Effector CD4-positive, alpha-beta T cell (primary cell): ENCODE measurements around the gene WDR86.

Experiments used
- DNase-seq: peaks from one replicate; pipeline ENCODE4 v3.0.0-alpha.2; 2020

The WDR86 gene

GRCh38 chr7:151426904-151427704 is 17.3 kb upstream of the WDR86 start:
- no peak for DNase-seq

- DNase-seq, result no peak
Observed at GRCh38 chr7:151426441-151426903, 16.6 kb upstream of the WDR86 start.

DNA sequence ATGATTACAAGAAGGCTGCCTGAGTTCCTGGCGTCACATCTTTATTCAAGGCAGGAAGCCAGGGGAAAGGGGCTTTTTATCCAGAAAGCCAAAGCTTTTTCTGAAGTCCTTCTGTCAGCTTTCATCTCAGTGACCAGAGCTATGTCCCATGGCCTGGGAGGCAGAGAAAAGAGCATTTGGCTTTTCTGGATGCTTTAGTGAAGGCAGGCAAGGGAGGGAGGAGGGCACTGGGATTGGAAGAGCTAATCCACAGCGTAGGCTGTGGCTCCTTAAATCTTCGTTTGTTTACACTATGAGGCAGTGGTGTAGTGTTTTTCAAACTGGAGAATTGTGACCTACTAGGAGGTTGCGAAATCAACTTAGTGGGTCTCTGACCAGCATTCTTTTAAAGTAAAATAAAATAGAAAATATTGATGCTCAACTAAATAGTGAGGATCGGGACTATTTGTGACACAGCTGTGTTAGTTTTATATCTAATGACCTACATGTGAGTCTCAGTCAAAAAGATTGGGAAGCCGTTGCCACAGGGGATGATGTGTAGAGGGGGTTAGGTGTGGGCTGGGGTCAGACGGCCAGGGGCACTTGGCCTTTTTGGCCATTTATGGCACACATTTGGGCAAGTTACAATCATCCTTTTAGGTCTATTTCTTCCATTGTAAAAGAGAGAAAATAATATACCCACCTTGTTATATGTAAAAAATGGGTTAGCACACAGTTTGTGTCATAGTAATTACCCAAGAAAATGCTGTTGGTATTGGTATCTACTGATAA is 16.0 kb upstream of the WDR86 start:
- no peak for DNase-seq

GRCh38 chr7:151424799-151425198 is 15.0 kb upstream of the WDR86 start:
- no peak for DNase-seq

GRCh38 chr7:151423936-151424335 is 14.1 kb upstream of the WDR86 start:
- no peak for DNase-seq

DNA sequence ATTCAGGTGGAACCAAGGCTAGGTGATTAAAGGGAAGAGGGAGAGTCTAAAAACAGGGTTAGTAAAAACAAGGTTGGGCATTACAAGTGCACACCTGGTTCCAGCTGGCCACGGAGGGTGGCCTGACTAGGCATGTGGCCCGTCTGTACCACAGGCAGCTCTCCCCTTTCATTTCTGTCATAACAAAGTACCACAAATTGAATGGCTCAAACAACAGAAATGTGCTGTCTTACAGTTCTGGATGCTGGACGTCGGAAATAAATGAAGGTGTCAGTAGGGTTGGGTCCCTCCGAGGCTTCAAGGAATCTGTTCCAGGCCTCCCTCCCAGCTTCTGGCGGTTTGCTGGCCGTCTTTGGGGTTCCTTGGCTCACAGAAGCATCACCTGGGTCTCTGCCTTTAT is 13.4 kb upstream of the WDR86 start:
- no peak for DNase-seq

DNA sequence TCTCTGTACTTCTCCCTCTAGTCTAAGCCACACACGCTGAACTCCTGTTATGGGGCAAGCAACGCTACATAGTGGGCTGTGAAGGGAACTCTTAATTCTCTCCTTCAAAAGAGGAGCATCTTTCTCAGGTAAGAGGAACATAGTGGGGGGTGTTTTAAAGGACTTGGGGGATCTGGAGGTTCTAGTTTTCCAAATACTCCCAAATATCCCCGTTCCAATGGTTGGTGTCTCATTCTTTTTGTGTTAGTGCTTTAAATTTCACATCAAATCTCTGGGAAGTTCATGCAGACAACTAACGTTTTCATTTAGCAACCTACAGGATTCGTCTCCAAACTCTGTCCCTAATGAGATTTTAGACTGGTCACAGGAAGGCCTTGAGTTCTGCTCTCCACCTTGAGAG is 12.4 kb upstream of the WDR86 start:
- no peak for DNase-seq

- no peak for DNase-seq
Observed at GRCh38 chr7:151420144-151420543, 10.3 kb upstream of the WDR86 start.

DNA sequence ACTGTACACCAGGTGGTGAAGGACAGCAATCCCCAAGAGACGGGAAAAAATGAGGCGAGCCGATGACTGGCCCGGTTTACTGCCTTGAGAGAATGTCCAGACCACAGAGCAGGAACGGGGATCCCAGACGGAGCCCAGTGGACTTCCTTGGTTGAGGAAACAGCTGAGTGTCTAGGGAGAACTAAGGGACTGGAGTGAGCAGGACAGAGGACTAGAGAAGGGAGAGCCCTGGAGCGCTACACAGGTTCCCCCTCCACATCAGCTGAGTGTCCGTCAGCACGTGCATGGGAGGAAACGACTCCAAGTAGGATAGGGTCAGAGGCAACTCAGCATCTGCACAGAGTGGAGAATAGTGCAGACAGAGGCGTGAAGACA is 7.1 kb upstream of the WDR86 start:
- no peak for DNase-seq

GRCh38 chr7:151416112-151416940 is 6.5 kb upstream of the WDR86 start:
- no peak for DNase-seq

GRCh38 chr7:151415375-151416105 is 5.7 kb upstream of the WDR86 start:
- DNase-seq, result no peak

GRCh38 chr7:151413241-151413640 is 3.4 kb upstream of the WDR86 start:
- DNase-seq, result no peak

DNA sequence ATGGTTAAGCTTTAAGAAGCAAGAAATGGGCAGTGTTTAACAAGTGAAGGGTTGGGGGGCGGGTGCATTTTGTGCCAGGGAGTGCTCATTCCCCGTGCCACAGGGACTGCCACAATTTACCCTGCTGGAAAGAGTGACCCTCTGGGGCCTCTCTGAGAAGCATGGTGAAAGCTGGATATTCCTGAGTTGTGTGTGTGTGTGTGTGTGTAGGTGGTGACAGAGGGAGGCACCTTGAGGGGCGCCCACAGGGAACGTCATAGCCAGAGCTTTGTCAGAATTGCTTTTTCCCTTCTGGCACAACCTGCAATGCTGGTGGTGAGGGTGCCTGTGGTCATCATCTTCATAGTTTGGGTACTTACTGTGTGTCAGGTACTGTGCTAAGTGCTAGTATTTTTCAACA is 2.5 kb upstream of the WDR86 start:
- DNase-seq, result no peak

GRCh38 chr7:151411551-151411950 is 1.7 kb upstream of the WDR86 start:
- no peak for DNase-seq

- no peak for DNase-seq
Observed at GRCh38 chr7:151410405-151411390, 860 bp upstream of the WDR86 start.

GRCh38 chr7:151408839-151409666 is 785 bp downstream of the WDR86 start:
- DNase-seq, result peak; percentile 68

DNA sequence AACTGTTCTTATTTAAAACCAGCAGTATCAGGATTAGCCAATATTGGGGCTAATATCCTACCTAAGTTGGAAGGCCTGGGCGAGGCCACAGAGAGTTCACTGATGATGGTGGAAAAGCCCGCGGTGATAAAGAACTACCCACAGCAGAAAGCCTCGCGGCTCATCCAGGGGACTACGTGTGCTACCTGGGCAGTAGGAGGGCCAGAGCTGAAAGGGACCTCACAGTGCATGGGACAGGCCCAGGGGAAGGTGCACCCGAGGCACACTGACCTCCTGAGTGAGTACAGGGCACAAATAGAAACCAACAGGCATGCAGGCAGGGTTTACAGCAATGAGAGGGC is 1.4 kb downstream of the WDR86 start:
- DNase-seq, result no peak

DNA sequence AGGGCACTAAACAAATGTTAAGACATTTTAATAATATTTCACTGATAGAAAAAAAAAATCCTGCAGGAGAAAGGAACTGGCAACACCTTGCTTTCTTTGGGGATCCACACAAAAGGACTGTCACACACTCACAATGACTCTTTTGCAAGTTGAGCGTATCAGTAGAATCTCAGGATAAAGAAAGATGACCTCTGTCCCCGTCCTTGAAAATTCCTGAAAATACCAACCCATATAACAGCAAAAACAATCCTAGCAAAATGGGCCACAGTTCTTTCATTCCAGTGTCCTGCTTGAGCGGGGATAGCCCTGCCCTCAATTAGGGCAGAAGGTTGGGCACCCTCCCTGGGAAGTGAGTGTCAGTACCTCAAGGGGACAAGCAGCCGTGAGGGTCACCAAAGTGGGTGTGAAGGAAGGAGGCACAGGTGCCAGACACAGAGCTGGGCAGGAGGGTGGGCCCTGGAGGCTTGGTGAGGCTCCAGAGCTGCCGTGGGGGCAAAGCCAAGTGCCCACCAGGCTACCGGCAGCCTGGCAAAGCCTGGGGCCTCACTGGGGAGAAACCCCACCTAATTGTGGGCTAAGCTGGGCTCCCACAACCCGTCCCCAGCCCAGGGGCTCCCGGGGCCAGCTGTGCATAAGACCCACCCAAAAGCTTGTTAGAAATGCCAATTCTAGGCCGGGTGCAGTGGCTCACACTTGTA is 2.8 kb downstream of the WDR86 start:
- DNase-seq, result no peak

GRCh38 chr7:151406051-151406875 is 3.6 kb downstream of the WDR86 start:
- no peak for DNase-seq
